Measurements from ENCODE around the gene KCNAB1. TPM values are rescaled to one million over a fixed set of nuclear protein-coding genes. Genes with fewer than 3 reads are reported as not detected.

Gene KCNAB1
- total RNA-seq, 1 experiment from 2014 or later, result not detected

DNA sequence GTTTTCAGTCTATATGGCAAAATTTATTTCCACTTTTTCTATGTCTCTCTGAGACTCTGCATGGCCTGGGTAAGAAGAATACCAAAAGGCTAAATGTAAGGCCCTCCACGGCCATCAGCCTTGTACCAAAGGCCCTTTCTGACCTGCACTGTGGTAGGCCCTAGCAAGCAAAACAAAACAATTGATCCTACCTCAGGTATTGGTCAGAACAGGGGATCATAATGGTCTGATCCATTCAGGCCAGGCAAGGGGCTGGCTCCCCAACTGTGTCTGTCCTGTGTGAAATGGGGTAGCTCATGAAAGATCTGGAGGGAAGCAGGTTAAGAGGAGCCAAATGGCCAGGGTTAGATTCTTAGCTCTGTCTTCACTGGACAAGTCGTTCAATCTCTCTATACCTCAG is 253.3 kb downstream of the KCNAB1 start:
- ATAC-seq, result no peak
- POLR2A ChIA-PET, result no interaction called here

More for the DNA sequence above, 253.3 kb downstream of the KCNAB1 start:
- Histone ChIP-seq H3K9me3 (ENCODE audit: control insufficient read depth in 1 of 2, insufficient read depth in 1 of 2, low read depth in 1 of 2, low read length in 2 of 2) (no peaks in the 10 kb centered on the region), H3K9ac (ENCODE audit: low read length) (no peak overlapping the region), H3K79me2 (ENCODE audit: insufficient read depth, low read length) (no peaks in the 10 kb centered on the region), H2AFZ (ENCODE audit: low read depth, low read length, poor library complexity, severe bottlenecking) (no peak overlapping the region), H3K27ac (ENCODE audit: low read depth, low read length) (no peak overlapping the region), H3K4me1 (ENCODE audit: control insufficient read depth in 1 of 2, insufficient read depth in 2 of 2, low read length in 2 of 2) (no peaks in the 10 kb centered on the region), H3K36me3 (ENCODE audit: control insufficient read depth in 1 of 2, insufficient read depth in 2 of 2, low read length in 2 of 2) (no peaks in the 10 kb centered on the region), H3K4me2 (ENCODE audit: low read length) (no peak overlapping the region), H3K4me3 (replicated peaks in 1 of 2; ENCODE audit: low read depth in 1 of 2, low read length in 2 of 2) (no peak overlapping the region), H3K9me2 (ENCODE audit: insufficient read depth) (no peaks in the 10 kb centered on the region), H3K27me3 (ENCODE audit: insufficient read depth, low read length) (no peaks in the 10 kb centered on the region), H4K20me1 (ENCODE audit: insufficient read depth) (no peaks in the 10 kb centered on the region)
- DNase-seq (ENCODE audit: low read depth, low spot score), result no peak
- intact Hi-C loops (cut with micrococcal nuclease), result no loop called here
- ChIA-PET RAD21 (ENCODE audit: low non-redundant PET in 1 of 2, low total read pairs in 2 of 2, uncharacterized antibody in 2 of 2, unreplicated experiment in 2 of 2) (no interaction called here), CTCF (interaction anchor here (0.7 kb wide), 1 partner anchor 9 kb away, joined by 3 read pairs; no protein-coding TSS in a partner anchor)
- no peak for TF ChIP-seq ELF1 (IDR thresholded peaks at IDR 0.05; ENCODE audit: borderline replicate concordance, low read depth)
- no peak for TF ChIP-seq SRF (IDR thresholded peaks at IDR 0.05; ENCODE audit: low read depth)
- no peak for TF ChIP-seq ZFX (IDR thresholded peaks at IDR 0.05)
- no peak for TF ChIP-seq EGR1 (IDR thresholded peaks at IDR 0.05; ENCODE audit: low read depth)
- TF ChIP-seq EZH2phosphoT487 (IDR thresholded peaks at IDR 0.05; ENCODE audit: borderline replicate concordance), result no peak
- TF ChIP-seq RAD21 (IDR thresholded peaks at IDR 0.05; ENCODE audit: low read depth), result no peak
- TF ChIP-seq JUND (IDR thresholded peaks at IDR 0.05), result no peak
- TF ChIP-seq YY1 (IDR thresholded peaks at IDR 0.05; ENCODE audit: extremely low read depth, insufficient replicate concordance, low read depth, low read length), result no peak
- TF ChIP-seq, protein P1, sequence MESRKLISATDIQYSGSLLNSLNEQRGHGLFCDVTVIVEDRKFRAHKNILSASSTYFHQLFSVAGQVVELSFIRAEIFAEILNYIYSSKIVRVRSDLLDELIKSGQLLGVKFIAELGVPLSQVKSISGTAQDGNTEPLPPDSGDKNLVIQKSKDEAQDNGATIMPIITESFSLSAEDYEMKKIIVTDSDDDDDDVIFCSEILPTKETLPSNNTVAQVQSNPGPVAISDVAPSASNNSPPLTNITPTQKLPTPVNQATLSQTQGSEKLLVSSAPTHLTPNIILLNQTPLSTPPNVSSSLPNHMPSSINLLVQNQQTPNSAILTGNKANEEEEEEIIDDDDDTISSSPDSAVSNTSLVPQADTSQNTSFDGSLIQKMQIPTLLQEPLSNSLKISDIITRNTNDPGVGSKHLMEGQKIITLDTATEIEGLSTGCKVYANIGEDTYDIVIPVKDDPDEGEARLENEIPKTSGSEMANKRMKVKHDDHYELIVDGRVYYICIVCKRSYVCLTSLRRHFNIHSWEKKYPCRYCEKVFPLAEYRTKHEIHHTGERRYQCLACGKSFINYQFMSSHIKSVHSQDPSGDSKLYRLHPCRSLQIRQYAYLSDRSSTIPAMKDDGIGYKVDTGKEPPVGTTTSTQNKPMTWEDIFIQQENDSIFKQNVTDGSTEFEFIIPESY (IDR thresholded peaks at IDR 0.05; ENCODE audit: extremely low read depth, insufficient replicate concordance, low read length), result no peak
- no peak for TF ChIP-seq CEBPB (IDR thresholded peaks at IDR 0.05; ENCODE audit: low read depth)
- TF ChIP-seq POLR2AphosphoS5 (IDR thresholded peaks at IDR 0.05; ENCODE audit: low read depth, low read length), result no peak
- TF ChIP-seq, protein P2, sequence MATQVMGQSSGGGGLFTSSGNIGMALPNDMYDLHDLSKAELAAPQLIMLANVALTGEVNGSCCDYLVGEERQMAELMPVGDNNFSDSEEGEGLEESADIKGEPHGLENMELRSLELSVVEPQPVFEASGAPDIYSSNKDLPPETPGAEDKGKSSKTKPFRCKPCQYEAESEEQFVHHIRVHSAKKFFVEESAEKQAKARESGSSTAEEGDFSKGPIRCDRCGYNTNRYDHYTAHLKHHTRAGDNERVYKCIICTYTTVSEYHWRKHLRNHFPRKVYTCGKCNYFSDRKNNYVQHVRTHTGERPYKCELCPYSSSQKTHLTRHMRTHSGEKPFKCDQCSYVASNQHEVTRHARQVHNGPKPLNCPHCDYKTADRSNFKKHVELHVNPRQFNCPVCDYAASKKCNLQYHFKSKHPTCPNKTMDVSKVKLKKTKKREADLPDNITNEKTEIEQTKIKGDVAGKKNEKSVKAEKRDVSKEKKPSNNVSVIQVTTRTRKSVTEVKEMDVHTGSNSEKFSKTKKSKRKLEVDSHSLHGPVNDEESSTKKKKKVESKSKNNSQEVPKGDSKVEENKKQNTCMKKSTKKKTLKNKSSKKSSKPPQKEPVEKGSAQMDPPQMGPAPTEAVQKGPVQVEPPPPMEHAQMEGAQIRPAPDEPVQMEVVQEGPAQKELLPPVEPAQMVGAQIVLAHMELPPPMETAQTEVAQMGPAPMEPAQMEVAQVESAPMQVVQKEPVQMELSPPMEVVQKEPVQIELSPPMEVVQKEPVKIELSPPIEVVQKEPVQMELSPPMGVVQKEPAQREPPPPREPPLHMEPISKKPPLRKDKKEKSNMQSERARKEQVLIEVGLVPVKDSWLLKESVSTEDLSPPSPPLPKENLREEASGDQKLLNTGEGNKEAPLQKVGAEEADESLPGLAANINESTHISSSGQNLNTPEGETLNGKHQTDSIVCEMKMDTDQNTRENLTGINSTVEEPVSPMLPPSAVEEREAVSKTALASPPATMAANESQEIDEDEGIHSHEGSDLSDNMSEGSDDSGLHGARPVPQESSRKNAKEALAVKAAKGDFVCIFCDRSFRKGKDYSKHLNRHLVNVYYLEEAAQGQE (IDR thresholded peaks at IDR 0.05; ENCODE audit: low read depth), result no peak
- BruUV-seq (replicated peaks), result no TSS peak

Data from HCT116 (cell line).